ENCODE data around the gene TBC1D22A.

The TBC1D22A gene

DNA sequence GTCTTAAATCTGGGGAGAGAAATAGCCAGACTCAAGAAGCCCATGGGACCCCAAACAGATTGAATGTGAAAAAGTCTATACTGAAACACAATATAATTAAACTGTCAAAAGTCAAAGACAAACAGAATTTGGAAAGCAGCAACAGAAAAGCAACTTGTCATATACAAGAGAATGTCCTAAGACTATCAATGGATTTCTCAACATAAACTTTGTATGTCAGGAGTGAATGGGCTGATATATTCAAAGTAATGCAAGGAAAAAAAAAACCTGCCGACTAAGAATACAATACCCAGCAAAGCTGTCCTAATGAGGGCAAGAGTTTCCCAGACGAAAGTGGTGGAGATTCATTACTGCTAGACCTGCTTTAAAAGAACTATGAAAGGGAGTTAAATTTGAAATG, 73.2 kb downstream of the TBC1D22A start:
- DNase-seq: no peak
- TF ChIP-seq, protein P1, sequence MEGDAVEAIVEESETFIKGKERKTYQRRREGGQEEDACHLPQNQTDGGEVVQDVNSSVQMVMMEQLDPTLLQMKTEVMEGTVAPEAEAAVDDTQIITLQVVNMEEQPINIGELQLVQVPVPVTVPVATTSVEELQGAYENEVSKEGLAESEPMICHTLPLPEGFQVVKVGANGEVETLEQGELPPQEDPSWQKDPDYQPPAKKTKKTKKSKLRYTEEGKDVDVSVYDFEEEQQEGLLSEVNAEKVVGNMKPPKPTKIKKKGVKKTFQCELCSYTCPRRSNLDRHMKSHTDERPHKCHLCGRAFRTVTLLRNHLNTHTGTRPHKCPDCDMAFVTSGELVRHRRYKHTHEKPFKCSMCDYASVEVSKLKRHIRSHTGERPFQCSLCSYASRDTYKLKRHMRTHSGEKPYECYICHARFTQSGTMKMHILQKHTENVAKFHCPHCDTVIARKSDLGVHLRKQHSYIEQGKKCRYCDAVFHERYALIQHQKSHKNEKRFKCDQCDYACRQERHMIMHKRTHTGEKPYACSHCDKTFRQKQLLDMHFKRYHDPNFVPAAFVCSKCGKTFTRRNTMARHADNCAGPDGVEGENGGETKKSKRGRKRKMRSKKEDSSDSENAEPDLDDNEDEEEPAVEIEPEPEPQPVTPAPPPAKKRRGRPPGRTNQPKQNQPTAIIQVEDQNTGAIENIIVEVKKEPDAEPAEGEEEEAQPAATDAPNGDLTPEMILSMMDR (IDR thresholded peaks at IDR 0.05; ENCODE audit: low read depth, low read length): no peak
- no peak overlapping the region for H3K27ac ChIP-seq
- H3K9me3 ChIP-seq (ENCODE audit: severe bottlenecking): no peaks in the 10 kb centered on the region
- no peaks in the 10 kb centered on the region for H3K27me3 ChIP-seq (ENCODE audit: insufficient read depth, low read depth, severe bottlenecking)
- no peaks in the 10 kb centered on the region for H3K36me3 ChIP-seq
- H3K4me3 ChIP-seq (ENCODE audit: low read depth, low read length): no peak overlapping the region

DNA sequence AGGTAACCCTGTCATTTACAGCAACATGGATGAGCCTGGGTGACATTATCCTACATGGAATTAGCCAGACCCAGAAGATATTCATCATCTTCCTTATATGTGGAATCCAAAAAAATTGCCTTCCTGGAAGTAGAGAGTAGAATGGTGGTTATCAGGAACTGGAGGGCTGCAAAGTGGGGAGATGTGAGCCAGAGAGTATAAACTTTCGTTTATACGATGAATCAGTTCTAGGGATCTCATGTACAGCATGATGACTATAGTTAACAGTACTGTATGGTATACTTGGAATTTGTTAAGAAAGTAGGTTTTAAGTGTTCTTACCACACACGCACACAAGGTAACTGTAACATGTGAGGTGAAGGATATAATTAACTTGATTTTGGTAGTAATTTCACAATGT, 79.1 kb downstream of the TBC1D22A start:
- H3K27me3 ChIP-seq (ENCODE audit: insufficient read depth, low read depth, severe bottlenecking): no peaks in the 10 kb centered on the region
- H3K9me3 ChIP-seq (ENCODE audit: severe bottlenecking): no peaks in the 10 kb centered on the region
- DNase-seq: no peak
- TF ChIP-seq, protein P1 (IDR thresholded peaks at IDR 0.05; ENCODE audit: low read depth, low read length): no peak
- H3K4me3 ChIP-seq (ENCODE audit: low read depth, low read length): no peak overlapping the region
- H3K27ac ChIP-seq: no peak overlapping the region
- no peaks in the 10 kb centered on the region for H3K36me3 ChIP-seq

DNA sequence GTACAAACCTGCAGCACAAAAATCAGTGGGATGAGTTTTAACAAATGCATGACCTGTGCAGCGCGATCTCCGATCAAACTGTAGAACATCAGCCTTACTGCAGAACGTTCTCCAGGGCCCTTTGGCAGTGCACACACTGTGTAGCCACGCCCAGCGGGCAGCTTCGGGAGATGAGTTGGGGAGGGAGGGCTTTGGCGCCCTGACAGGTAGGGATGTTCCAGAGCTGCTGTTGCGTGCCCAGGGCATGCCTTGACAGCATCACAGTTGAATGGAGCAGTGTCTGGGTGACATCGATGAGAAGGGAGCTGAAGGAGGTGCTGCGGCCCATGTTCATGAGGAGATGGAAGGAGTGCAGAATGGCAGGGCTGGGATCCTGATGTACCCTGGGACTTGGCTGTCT, 80.2 kb downstream of the TBC1D22A start:
- Histone ChIP-seq H3K9me3 (ENCODE audit: severe bottlenecking) (no peaks in the 10 kb centered on the region), H3K27ac (no peak overlapping the region), H3K4me3 (ENCODE audit: low read depth, low read length) (no peak overlapping the region), H3K36me3 (no peaks in the 10 kb centered on the region), H3K27me3 (ENCODE audit: insufficient read depth, low read depth, severe bottlenecking) (no peaks in the 10 kb centered on the region)
- TF ChIP-seq, protein P1 (IDR thresholded peaks at IDR 0.05; ENCODE audit: low read depth, low read length): no peak
- DNase-seq: no peak

DNA sequence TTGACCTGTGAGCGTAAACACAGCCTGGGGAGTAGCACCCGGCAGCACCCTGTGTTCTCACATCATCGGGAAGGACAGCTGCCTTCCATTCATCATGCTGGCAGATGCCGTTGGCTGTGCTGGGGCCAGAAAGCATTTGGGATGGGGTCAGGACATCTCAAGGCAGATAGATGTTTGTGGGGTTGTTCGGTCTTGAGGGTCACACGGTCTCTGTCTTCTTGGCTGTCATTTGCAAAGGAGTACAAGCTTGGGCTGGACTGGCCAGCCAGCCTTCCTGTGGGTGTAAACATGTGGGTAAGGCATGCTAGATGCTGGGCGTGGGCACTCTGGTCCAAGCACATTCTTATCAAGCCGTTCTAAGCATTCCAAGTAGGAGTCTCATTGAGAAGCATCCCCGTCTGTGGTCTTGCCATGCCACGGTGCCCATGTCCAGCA, 81.4 kb downstream of the TBC1D22A start:
- Histone ChIP-seq H3K4me3 (ENCODE audit: low read depth, low read length) (no peak overlapping the region), H3K27me3 (ENCODE audit: insufficient read depth, low read depth, severe bottlenecking) (no peaks in the 10 kb centered on the region), H3K9me3 (ENCODE audit: severe bottlenecking) (no peaks in the 10 kb centered on the region), H3K36me3 (no peaks in the 10 kb centered on the region), H3K27ac (no peak overlapping the region)
- DNase-seq: no peak
- TF ChIP-seq, protein P1 (IDR thresholded peaks at IDR 0.05; ENCODE audit: low read depth, low read length): no peak

DNA sequence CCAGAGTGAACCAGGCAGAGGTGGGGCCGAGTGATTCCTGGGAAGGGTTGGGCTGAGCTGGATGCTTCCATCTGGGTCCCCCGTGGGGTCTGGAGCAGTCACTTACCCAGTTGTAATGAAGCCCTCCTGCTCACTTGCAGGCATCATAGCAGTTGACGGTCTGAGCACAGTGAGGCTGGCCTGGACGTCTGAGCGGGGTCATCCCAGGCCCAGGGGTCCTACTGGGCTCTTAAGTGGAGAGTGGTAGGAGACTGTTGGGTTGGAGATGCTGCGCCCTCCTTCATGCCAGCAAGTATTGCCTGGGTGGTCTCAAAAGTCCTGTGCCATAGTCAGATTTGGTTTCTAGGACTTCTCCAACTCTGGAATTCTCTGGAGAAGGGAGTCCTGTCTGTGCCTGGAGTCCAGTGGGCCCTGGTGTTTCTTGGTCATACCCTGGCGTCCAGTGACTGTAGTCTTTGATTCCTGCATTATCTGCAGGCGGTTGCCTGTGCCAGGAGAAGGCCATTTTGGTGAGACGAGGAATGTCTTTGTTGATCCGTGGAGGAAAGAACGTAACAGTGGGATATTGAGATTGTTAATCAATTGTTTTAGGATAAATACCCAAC, 82.3 kb downstream of the TBC1D22A start:
- Histone ChIP-seq H3K27me3 (ENCODE audit: insufficient read depth, low read depth, severe bottlenecking) (no peaks in the 10 kb centered on the region), H3K4me3 (ENCODE audit: low read depth, low read length) (no peak overlapping the region), H3K9me3 (ENCODE audit: severe bottlenecking) (no peaks in the 10 kb centered on the region), H3K27ac (no peak overlapping the region), H3K36me3 (no peaks in the 10 kb centered on the region)
- DNase-seq: no peak
- TF ChIP-seq, protein P1 (IDR thresholded peaks at IDR 0.05; ENCODE audit: low read depth, low read length): no peak
